ENCODE results near the gene SOX21. TPM values are rescaled to one million over a fixed set of nuclear protein-coding genes. Genes with fewer than 3 reads are reported as not detected.
"Not testable (repeated sequence)": the region's sequence is repeated elsewhere in the genome, so short reads cannot be mapped to it uniquely, and the experiment has no call there.

Gene SOX21
- total RNA-seq, 4 donors from 2014 or later = 0.07 TPM; not detected in 3

DNA sequence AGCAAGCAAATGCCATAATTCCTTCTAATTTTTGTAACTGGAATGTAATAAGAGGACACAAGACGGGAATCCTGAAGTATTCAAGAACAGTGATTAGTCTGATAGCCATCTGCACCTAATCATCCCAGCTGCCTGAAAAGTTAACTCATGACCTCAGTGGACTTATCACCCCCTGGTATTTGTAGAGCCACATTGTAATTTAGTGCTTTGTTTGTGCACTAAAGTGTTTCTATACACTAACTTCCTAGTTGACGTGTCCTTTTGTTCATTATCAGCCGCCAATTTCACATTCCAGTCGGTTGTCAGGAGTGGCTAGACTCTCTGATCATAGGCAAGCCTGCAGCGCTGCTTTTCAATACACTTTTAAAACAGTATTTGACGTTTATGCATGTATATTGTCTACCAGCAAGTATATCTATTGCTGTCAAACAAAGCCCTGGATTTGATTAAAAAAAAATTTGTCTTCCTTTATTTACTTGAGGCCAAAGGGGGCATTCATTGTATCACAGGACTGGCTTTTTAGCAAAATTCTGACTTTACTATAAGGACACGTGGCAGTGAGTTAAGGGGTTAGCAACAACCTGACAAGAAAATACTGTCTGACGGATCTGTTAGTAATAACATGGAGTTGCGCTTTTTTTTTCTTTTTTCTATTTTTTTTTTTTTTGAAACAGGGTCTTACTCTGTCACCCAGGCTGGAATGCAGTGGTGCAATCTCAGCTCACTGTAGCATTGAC is 10.4 kb upstream of the SOX21 start:
- Histone ChIP-seq H3K27me3 (peaks cover 0 to 6% of the 10 kb centered on the region in 2 donors), H3K27ac (no peak overlapping the region), H3K4me3 (no peak overlapping the region), H3K9me3 (no peaks in the 10 kb centered on the region), H3K4me1 (no peaks in the 10 kb centered on the region), H3K36me3 (no peaks in the 10 kb centered on the region)
- DNase-seq = no peak
- TF ChIP-seq, protein P1, sequence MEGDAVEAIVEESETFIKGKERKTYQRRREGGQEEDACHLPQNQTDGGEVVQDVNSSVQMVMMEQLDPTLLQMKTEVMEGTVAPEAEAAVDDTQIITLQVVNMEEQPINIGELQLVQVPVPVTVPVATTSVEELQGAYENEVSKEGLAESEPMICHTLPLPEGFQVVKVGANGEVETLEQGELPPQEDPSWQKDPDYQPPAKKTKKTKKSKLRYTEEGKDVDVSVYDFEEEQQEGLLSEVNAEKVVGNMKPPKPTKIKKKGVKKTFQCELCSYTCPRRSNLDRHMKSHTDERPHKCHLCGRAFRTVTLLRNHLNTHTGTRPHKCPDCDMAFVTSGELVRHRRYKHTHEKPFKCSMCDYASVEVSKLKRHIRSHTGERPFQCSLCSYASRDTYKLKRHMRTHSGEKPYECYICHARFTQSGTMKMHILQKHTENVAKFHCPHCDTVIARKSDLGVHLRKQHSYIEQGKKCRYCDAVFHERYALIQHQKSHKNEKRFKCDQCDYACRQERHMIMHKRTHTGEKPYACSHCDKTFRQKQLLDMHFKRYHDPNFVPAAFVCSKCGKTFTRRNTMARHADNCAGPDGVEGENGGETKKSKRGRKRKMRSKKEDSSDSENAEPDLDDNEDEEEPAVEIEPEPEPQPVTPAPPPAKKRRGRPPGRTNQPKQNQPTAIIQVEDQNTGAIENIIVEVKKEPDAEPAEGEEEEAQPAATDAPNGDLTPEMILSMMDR (IDR thresholded peaks at IDR 0.05) = no peak
- TF ChIP-seq POLR2A (IDR thresholded peaks at IDR 0.05) = no peak
- intact Hi-C loops (cut with DNase I; ENCODE audit: low total_unique reads) = no loop called here

DNA sequence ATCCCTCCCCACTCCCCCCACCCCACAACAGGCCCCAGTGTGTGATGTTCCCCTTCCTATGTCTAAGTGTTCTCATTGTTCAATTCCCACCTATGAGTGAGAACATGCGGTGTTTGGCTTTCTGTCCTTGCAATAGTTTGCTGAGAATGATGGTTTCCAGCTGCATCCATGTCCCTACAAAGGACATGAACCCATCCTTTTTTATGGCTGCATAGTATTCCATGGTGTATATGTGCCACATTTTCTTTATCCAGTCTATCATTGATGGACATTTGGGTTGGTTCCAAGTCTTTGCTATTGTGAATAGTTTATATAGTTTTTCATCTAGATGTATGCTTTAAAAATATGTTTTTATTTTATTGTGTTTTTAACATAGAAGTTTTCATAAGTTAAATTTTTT is 6.4 kb upstream of the SOX21 start:
- H3K4me3 ChIP-seq; H3K4me1 ChIP-seq; H3K9me3 ChIP-seq; intact Hi-C loops (cut with DNase I; ENCODE audit: low total_unique reads); DNase-seq; H3K36me3 ChIP-seq; H3K27ac ChIP-seq: not testable (repeated sequence)
- H3K27me3 ChIP-seq = peaks cover 0 to 31% of the 10 kb centered on the region in 2 donors

DNA sequence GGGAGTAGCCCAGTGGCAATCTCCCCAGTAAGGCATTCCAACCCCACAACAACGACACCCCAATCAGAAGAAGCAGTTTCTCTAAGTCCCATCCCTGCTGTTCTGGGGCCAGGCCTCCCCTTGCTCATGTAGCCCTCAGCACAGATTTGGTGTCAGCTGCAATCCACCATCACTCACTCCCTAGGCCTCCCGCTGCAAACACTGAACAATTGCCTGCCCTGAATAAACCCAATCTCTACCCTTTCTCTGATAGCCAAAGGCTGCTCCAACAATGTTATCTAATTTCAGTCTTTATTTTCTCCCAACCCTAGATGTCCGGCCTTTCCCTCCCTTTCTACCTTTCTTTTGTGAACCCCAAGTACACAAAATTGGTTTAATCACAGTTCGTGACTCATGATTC is 5.6 kb upstream of the SOX21 start:
- no peaks in the 10 kb centered on the region for H3K9me3 ChIP-seq
- TF ChIP-seq, protein P1 (IDR thresholded peaks at IDR 0.05) = no peak
- TF ChIP-seq POLR2A (IDR thresholded peaks at IDR 0.05) = no peak
- no peak overlapping the region for H3K27ac ChIP-seq
- no peak overlapping the region for H3K4me3 ChIP-seq
- no peaks in the 10 kb centered on the region for H3K36me3 ChIP-seq
- DNase-seq = no peak
- intact Hi-C loops (cut with DNase I; ENCODE audit: low total_unique reads) = no loop called here
- H3K27me3 ChIP-seq = peaks cover 0 to 36% of the 10 kb centered on the region in 2 donors
- H3K4me1 ChIP-seq = peaks cover 0 to 4% of the 10 kb centered on the region in 2 donors

DNA sequence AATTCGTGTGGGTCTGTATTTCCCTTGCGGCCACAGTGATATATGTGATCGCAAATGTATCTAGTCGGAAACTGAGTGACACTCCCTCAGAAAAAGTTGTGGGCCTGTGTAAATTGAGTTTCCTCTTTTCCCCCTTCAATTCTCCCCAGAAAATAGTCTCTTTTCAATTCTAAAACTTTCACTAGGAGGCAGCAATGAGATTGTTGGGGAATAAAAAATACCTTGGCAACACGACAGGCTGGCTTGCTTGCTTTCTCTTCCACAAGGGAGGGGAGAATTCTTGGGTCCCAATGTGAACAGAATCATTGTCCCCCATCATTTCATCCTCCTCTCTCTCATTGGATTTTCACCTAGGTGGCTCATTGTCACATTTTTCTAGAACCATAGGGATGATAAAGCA is 3.7 kb upstream of the SOX21 start:
- TF ChIP-seq, protein P1 (IDR thresholded peaks at IDR 0.05) = no peak
- no peak for TF ChIP-seq POLR2A (IDR thresholded peaks at IDR 0.05)
- Histone ChIP-seq H3K4me1 (peaks cover 0 to 22% of the 10 kb centered on the region in 2 donors), H3K27ac (no peak overlapping the region), H3K9me3 (no peaks in the 10 kb centered on the region), H3K27me3 (peaks cover 0 to 36% of the 10 kb centered on the region in 2 donors), H3K36me3 (no peaks in the 10 kb centered on the region), H3K4me3 (no peak overlapping the region)
- intact Hi-C loops (cut with DNase I; ENCODE audit: low total_unique reads) = no loop called here
- DNase-seq = no peak

DNA sequence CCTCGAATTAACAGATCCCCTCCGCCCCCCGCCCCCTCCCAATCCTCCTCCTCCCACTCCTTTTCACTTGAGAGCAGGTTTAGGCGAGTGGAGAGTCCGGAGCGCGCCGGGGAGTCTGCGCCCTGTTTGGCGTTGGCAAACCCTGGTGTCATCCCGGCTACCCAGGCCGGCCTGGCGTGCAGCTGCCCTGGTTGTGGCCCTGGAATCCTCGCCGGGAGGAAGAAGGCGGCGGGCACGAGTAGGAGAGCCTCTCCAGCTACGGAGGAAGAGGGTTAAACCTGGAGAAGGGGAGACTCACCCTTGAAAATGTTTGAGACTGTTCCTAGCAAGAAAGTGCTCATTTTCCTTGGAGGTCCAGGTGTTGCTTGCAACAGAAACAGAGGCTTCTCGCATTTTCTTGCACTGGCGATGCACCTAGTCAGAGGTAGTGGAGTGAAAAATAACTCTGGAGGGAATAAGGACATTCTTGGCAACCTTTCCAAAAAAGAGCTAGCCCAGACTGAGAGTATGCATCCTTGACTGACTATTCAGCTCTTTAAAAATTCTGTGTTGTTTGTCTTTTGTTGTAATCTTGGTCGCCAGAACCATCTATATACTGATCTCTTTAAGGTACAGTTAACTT is 1.3 kb upstream of the SOX21 start:
- Histone ChIP-seq H3K27me3 (peaks cover 0 to 55% of the 10 kb centered on the region in 2 donors), H3K9me3 (no peaks in the 10 kb centered on the region), H3K4me3 (no peak overlapping the region), H3K4me1 (peaks cover 0 to 26% of the 10 kb centered on the region in 2 donors), H3K27ac (no peak overlapping the region), H3K36me3 (no peaks in the 10 kb centered on the region)
- intact Hi-C loops (cut with DNase I; ENCODE audit: low total_unique reads) = no loop called here
- DNase-seq = no peak
- no peak for TF ChIP-seq POLR2A (IDR thresholded peaks at IDR 0.05)
- TF ChIP-seq, protein P1 (IDR thresholded peaks at IDR 0.05) = no peak
